Amniotic stem cell (primary cell): ENCODE results near the gene PRTN3.
"Not testable (repeated sequence)": the region's sequence is repeated elsewhere in the genome, so short reads cannot be mapped to it uniquely, and the experiment has no call there.

ENCODE experiments used
- DNase-seq: peaks from one replicate; lab custom pipeline; 2025; lab: John Stamatoyannopoulos, UW

PRTN3 gene

DNA sequence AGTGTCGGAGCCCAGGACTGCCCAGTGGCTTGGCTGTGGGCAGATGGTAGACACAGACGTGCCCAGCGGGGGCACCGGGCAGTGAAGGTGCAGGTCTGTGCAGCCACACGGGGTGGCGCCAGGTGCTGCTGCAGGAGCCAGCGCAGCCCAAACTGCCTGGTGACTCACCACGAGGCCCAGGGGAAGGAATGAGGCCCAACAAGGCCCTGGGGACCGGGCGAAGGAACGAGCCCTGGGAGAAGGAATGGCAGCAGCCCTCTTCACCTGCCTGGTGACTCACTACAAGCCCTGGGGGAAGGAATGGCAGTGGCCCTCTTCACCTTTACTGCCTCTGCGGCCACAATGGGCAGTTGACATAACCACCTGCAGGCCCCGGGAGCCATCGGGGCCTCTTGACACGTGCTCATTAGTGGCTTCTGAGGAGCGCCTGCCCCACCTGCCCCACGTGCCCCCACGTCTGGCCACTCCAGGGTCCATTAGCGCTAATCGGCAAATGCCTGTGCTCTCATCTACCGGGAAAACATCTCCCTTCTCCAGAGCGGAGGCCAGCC lies 42.9 kb downstream of the PRTN3 start:
- DNase-seq = no peak

DNA sequence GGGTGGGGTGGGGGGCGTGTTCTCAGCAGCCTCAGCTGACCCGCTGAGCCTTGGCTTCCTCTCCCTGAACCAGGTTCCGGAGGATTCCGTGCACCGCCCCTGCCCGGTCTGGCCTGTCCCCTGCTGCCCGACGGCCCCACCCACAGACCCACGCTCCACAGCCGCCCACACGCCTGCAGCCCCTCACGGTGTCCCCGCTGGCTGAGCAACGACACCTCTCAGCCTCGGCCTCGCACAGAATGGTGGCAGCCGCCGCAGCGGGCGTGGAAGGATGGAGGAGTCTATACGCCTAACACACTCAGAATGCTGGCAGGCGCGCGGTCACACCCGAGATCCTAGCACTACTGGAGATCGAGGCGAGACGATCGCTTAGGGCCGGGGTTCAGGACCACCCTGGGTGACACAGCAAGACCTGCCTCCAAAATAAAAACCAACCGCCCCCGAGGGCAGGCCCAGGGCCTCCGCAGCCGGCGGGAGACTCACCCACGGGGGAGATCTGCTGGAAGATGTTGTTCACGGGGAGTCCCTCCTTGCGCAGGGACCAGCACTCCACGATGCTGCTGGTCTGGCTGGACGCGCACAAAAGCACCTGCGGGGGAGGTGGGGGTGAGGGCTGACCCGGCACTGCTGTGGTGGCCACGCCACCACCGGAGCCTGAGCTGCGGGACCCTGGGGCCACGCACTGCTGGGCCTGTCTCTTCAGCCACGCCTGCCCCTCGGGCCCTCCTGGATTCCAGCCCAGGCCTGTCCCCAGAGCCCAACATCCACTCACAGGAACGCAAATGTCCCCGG lies 43.8 kb downstream of the PRTN3 start:
- no peak for DNase-seq

DNA sequence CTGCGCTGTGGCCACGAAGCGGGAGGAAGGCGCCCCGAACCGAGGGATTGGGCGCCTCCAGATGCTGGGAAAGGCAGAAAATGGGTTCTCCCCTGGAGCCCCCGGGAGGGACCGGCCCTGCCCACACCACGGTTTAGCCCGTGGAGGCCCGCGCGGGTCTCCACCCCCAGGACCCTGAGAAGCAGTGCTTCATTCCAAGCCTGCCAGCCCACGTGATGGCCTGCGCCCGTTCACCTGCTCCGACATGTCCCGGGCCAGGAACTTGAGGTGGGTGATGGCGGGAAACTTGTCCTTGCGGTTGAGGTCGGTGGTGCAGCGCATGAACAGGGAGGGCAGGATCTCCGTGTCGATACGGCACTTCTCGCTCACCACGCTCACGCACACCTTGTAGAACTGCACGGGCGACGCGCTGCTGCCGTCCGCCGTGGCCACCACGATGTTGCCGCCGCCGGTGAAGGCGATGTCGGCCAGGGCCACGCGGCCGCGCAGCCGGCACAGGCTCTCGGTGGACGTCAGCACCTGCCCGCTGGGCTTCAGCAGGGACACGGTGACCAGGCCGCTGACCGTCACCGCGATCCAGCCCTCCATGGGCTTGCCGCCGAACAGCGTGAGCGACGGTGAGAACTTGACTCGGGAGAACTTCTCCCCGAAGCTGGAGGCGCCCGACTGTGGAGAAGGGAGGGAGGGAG lies 44.9 kb downstream of the PRTN3 start:
- no peak for DNase-seq

DNA sequence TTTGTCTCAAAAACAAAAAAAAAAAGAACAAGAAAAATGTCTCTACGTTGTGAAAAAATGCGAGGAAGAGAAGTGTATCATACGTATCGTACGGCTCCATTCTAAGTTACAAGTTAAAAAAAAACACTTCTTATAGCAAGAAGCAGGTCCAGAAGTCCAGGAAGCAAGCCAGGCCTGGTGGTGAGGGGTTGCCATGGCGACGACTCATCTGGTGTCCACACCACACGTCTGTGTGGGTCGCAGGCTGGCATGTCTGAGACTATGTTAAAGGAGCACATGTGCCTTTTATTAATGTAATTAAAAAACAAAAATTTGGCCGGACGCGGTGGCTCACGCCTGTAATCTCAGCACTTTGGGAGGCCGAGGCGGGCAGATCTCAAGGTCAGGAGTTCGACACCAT lies 46.3 kb downstream of the PRTN3 start:
- DNase-seq = peak; percentile 40

DNA sequence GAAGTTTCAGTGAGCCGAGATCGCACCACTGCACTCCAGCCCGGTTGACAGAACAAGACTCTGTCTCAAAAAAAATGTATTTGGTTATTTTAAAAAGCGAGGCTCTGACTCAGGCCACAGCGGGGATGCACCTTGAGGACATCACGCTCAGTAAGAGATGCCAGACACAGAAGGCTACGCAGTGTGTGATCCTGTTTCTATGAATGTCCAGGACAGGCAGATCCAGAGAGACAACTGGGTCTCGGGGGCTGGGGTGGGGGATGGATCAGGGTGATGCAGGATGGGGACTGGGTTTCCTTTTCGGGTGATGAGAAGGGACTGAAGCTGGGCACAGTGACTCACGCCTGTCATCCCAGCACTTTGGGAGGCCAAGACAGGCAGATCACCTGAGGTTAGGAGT lies 46.8 kb downstream of the PRTN3 start:
- DNase-seq = no peak

DNA sequence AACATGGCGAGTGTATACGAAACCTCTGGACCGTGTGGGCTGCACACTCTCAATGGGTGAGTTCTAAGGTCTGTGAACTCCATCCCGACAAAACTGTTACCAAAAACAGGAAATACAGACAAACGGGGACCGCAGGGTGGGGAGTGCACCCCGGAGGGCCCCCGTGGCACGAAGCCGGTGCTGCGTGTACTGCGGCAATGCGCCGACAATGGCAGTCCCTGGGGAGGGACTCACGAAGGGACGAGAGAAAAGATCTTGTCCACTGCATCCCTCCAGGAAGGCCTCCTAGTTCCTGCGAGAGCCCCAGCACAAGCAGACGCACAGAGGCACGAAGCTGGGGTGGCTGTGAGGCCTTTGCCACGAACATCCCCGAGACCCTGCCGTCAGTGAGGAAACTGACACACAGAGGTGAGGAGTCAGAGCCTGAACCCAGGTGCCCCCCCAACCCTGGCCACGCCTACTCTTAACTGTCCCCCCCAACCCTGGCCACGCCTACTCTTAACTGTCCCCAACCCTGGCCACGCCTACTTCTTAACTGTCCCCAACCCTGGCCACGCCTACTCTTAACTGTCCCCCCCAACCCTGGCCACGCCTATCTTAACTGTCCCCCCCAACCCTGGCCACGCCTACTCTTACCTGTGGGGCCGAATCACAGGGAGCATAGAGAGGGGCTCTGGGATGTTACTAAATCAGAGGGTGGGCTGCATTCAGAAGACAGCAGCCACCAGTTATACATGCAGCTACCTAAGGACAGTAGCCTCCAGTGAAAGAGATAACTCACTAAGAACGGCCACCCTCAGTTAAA lies 48.0 kb downstream of the PRTN3 start:
- DNase-seq = no peak

DNA sequence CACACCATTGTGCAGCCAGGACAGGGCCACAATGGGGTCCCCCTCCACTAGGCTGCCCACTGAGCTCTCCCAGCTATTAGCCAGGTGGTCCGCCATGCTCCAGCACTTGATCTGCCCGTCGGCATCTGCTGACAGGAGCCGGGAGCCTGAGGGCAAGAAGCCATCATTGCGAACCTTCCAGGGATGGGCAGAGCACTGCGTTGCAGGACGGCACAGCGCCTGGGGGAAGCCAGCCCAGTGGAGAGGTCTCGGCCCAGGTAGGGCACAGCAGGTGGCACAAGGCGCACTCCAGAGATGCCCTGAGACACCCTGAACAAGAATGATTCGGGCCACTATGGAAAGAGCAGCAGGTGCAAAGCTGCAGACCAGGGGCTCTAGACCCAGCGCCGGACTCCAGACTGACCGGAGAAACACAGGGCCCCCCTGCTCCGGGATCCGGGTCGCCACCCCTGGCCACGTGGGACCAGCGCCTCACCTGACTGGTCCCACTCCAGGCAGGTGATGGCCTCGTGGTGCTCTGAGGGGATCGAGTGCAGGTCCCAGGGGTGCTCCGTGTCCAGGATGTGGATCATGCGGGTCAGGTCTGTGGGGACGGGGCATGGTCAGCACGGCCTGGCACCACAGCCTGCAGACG lies 49.0 kb downstream of the PRTN3 start:
- DNase-seq = no peak

DNA sequence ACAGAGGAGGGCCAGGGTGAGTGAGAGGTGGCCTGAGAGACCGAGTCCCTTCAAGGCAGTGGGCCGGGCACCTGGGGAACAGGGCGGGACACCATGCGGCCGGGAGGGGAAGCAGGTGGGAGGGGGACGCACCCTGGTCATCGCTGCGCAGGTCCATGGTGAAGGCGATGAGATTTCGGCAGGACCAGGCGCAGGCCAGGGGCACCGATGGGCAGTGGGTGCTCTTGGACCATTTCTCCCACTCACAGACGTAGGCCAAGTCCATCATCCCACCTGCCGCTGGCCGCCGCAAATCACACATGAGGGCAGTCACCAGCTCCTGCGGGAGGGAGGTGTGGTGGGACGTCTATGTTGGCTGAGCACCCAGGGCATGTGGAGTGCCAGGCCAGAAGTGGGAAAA lies 50.0 kb downstream of the PRTN3 start:
- DNase-seq = no peak

DNA sequence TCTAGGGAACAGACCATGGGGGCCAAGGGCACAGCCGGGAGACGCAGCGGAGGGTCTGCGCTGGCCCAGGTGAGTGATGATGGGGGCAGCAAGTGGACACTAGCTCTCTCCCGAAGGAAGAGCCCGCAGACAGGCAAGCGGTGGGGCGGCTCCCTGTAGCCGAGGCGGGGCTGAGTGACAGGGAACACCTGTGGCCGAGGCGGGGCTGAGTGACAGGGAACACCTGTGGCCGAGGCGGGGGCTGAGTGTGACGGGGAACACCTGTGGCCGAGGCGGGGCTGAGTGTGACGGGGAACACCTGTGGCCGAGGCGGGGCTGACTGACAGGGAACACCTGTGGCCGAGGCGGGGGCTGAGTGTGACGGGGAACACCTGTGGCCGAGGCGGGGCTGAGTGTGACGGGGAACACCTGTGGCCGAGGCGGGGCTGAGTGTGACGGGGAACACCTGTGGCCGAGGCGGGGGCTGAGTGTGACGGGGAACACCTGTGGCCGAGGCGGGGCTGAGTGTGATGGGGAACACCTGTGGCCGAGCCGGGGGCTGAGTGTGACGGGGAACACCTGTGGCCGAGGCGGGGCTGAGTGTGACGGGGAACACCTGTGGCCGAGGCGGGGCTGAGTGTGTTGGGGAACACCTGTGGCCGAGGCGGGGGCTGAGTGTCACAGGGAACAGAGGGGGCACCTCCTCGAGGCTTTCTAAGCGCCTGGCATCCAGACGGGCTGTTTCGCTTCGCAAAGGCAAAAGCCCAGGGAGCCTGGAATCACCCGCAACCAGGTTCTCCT lies 50.8 kb downstream of the PRTN3 start:
- not testable (repeated sequence) for DNase-seq

DNA sequence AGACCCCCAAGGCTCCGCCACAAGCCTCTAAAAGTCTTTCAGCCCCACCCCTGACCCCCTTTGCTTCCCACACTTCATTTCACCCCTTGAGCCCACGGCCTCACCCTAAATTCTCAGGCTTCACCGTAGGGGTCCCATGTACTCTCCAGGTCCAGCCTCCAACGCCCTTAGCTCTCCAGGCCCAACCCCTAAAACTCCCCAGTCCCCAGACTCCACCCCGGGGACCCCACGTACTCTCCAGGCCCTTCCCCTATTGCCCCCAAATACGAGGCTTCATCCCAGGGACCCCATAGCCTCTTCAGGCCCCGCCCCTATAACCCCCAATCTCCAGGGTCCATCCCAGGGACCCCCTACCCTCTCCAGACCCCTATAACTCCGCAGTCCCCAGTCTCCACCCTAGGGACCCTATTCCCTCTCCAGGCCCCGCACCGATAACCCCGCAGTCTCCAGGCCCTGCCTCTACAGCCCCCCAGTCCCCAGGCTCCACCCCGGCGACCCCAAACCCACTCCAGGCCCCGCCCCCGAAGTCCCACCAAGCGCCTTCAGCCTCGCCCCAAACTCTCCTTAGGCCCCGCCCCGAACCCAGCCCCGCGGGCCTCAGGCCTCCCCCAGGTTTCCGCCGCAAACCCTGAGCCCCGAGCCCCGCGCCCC lies 51.6 kb downstream of the PRTN3 start:
- no peak for DNase-seq

DNA sequence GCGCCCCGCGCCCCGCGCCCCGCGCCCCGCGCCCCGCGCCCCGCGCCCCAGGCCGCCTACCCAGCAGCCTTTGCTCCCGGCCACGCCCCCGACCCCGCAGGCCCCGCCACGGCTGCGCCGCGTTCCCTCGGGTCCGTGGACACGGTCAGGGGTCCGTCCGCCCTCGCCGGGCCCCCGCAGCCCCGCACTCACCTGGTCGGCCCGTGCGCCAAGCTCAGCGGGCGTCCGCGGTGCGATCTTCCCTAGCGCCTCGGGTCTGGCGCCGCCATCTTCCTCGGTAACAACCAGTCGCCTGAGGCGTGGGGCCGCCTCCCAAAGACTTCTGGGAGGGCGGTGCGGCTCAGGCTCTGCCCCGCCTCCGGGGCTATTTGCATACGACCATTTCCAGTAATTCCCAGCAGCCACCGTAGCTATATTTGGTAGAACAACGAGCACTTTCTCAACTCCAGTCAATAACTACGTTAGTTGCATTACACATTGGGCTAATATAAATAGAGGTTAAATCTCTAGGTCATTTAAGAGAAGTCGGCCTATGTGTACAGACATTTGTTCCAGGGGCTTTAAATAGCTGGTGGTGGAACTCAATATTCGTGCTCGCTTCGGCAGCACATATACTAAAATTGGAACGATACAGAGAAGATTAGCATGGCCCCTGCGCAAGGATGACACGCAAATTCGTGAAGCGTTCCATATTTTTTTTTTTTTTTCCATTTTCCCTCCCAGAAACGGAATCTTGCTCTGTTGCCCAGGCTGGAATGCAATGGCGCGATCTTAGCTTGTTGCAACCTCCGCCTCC lies 52.3 kb downstream of the PRTN3 start, which contains the start of the genes MED16 and RNU6-9:
MED16 (minus strand) TSS at position 294 of the 796 bp plus-strand sequence. CDS start 2,056 bp downstream, outside the sequence.
RNU6-9 (plus strand) TSS at position 591 of the 796 bp plus-strand sequence.
- peak; percentile 84 for DNase-seq

DNA sequence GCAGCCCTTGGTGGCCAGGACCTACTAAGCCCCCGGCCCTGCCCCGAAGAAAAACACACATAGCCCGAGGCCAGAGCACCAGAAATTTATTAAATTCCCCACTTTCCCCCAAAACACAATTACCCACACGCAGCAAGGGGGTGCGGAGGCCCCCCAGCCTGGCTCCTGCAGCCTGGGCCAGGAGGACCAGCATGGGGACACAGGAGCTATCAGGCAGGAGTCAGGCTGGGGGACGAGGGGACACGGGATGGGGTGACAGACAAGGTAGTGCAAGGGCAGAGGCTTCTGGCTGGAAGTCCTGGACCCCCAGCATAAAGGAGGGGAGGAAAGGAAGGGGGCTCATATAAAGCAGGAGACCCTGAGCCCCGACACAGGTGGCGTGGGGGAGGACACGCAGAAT lies 55.6 kb downstream of the PRTN3 start:
- no peak for DNase-seq

DNA sequence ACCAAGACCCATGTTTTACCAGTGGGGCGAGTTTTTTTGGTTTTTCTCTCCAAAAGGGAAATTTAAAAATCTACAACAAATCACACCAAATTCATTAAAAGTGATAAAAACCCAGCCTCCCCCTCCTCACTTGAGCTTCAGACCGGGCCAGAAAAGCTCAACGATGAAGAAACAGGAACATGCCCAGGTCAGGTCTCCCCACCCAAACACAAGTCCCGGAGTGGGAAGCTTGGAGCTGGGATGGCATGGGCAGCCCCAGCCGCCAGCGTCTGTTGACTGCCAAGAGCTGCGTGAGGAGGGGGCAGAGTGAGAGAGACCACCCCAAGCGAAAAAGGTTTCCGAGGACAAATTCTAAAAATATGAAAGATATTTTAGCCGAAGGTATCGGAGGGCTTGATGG lies 56.2 kb downstream of the PRTN3 start:
- no peak for DNase-seq

DNA sequence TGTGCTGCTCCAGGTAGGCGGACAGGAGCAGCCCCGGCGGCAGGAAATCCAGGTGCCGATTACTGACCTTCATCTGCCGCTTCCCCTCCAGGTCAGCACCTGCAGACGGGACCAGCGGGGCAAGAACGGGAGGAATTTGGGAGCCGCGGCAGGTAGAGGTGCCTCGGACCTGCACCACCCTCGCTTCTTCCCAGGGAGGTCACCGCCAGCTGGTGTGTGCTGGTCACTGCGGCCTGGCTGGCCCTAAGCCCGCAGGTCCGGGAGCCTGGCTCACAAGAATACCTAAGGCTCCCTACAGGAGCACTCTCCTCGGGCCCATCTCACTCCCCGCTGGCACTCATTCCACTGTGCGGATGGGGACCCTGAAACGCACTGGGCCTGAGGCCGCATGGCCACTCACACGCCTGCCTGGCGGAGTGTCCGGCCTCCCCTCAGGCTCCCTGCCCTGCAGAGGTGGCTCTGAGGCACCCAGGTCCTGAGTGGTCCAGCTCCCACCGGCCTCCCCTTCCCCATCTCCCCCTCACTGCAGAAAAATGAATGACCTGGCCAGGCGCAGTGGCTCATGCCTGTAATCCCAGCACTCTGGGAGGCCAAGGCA lies 56.7 kb downstream of the PRTN3 start:
- DNase-seq = no peak
